Measurements from ENCODE around the gene SCN4A.
A peak's percentile ranks its signal among the peaks of the same experiment; 100 is the strongest.

The SCN4A gene

DNA sequence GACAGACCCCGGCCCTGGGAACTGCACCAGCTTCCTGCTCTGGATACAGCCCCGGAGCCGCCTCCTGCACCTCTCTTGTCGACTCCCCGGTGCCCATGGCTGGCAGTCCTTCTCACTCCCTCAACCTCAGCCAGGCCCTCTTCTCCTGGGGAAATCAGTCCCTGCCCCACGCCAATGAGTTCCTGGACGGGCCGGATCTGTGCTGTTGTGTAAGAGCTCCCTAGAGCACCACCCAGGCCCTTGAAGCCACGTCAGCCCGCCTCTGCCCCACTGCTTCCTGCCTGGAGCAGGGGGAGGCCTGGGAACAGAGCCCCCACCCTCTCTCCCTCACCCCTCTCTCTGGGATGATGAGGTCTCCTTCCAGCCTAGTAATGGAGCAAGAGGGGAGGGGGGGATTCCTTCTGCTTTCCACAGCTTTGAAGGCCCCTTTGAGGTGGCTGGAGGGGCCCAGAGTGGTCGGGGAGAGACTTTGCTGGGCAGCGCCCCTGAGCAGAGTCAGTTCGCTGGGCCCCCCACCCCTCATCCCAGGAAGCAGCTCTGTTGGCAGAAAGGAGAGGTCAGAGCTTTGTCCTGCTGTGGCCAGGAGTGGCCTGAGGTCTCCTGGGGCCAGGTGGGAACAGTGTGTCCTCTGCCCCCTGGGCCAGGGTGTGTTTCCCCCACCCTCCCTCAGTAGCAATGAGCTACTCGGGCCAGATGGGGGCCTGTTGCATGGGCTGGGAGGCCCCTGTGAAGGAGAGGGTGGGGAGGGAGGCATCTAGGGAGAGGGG is 29.2 kb upstream of the SCN4A start:
- DNase-seq (ENCODE audit: low read depth): peak; percentile 57

DNA sequence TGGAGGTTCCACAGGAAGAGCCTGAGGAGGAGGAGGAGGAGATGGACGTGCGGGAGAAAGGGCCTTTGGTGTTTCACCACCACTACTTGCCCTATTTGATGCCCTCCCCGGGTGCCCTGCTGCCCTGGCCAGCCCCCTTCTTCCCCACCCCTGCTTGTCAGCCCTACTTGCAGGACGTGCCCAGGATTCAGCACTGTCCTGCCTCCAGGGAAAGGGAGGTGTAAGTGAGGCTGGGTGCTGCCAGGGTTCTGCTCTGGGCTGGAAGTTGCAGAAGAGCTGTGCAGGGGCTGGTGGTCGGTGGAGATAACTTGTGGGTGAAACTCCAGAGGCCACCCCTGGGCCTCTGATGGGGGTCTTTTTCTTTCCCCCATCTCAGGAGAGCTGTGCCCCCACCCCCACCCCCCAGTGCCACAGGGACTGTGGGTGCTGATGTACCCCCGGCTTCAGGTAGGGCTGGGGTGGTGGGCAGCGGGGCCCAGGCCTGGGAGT is 28.4 kb upstream of the SCN4A start:
- no peak for DNase-seq (ENCODE audit: low read depth)

DNA sequence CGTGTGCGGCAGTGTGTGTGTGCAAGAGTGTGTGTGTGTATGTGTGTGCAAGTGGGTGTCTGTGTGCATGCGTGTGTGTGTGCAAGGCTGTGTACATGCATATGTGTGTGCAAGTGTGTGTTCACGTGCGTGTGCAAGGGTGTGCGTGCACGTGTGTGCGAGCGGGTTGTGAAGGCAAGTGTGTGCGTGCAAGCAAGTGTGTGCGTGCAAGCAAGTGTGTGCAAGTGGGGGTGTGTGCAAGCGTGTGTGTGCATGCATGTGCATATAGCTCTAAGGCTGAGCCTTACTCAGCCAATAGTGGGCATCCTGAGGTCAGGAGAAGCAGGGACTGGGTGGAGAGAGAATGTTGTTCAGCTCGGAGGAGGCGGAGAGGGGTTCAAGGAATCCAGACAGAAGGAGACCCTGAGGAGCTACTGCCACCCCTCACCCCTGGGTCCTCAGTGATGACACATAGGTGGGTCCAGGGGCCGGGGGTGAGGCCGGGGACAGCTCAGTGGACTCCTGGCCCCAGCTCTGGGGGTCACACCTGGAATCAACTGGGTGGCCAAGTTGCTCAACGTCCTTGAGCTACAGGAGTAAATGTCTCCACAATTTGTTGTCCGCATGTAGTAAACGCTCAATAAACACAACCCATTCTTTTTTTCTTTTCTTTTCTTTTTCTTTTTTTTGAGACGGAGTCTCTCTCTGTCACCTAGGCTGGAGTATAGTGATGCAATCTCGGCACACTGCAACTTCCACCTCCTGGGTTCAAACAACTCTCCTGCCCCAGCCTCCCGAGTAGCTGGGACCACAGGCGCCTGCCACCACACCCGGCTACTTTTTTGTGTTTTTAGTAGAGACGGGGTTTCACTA is 27.2 kb upstream of the SCN4A start:
- DNase-seq (ENCODE audit: low read depth): no peak

DNA sequence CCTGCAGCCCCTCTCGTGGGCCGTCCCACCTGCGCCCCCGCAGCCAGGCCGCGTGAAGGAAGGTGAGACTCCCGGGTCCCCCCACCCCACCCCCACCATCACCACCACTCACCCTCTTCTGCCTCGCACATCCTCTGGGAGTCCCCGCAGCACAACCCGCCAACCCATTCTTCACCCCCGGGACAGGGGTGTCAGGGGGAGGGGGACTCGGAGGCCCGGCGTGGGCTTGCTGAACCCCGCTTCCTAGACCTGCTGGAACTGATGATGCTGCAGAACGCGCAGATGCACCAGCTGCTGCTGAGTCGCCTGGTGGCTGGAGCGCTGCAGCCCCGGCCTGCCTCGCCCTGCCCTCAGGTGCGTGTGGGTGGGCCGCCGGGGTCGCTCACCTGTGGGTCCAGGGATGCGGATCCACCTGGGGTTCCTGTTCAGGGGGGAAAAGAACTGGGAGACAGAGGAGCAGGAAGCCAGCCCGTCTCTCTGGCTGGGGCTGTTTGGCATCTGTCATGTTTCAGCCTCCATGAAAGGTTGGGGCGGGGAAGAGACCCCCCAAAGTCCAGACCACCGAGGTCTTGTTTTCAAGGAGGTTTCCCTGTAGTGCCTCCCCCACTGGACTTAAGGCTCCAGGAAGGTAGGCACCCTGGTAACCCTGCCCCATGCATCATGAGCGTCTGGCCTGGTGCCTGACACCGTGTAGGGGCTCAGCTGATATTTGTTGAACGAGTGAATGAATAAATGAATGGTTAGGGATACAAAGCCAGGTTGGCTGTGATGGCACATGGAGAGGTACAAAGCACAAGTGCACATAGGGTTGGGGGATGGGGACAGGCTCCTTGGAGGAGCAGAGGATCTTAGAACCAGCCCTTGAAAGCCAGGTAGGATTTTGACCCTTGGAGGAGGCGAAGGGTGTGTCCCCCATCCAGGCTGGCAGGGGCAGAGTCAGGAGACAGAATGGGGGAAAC is 26.3 kb upstream of the SCN4A start:
- DNase-seq (ENCODE audit: low read depth): no peak

GRCh38 chr17:63998050-63998720 is 25.5 kb upstream of the SCN4A start, which contains the start of gene PRR29:
TSS of gene PRR29 (plus strand) at chr17:63998351. CDS start at chr17:63998365, 14 bp downstream.
- DNase-seq (ENCODE audit: low read depth): peak; percentile 74

DNA sequence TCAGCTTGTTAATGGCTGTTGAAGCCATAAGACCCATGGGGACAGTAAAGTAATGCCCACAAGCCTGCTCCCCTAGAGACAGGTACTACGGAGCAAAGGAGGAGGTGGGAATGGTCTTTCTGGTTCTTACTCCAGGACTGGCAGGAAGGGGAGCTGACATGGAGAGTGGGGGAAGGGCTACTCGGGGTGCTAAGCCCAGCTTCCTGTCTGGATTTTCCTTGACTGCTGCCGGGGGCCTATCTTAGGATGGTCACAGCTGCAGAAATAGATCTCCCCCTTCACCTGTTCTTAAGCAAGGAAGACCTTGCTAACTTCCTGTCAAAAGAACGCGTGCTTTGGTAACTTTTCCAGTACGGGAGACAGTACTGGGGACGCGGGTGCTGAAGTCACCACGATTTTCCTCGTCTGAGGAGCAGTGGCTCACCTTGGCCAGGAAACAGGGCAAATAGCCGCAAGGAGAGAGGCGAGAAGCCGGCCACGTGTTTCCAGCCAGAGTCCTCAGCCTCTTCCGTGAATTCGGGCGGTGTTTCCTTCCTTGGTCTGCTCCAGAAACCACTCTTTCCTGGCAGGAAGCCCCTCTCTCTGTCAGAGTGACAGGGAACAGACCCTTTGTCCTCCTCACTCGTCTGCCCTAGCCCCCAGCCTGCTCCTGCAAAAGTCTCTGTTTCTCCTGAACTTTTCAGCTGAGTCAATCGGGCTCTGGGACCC is 24.8 kb upstream of the SCN4A start:
- no peak for DNase-seq (ENCODE audit: low read depth)

DNA sequence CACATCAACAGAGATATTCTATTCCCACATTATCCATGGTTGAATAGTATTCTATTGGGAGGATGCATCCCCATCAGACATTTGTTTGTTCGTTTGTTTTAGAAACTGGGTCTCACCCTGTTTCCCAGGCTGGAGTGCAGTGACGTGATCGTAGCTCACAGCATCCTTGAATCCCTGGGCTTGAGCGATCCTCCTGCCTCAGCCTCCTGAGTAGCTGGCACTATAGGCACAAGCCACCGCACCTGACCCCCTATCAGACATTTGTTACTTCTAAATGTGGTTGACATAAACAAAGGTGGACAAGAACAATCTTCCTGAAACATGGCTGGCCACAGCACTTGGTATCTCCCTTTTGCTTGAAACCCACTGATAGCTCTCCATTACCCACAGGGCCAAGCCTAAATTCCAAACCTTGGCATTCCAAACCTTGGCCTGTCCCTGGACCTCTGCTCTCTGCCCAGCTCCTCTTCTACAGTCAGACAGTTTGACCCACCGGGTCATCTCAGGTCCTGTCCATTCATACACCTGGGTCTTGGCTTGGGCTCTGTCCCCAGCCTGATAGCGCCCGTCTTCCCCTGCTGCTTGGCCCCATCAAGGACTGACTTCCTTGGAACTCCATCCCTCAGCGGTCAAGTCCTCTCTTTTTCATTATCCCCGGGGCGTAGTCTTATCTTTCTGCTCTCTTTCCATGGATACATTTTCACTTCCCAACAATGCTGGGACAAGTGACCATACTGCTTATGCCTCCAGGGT is 23.9 kb upstream of the SCN4A start:
- no peak for DNase-seq (ENCODE audit: low read depth)

- no peak for DNase-seq (ENCODE audit: low read depth)
These were observed 22.9 kb upstream of the SCN4A start for GRCh38 chr17:63995626-63996025.

DNA sequence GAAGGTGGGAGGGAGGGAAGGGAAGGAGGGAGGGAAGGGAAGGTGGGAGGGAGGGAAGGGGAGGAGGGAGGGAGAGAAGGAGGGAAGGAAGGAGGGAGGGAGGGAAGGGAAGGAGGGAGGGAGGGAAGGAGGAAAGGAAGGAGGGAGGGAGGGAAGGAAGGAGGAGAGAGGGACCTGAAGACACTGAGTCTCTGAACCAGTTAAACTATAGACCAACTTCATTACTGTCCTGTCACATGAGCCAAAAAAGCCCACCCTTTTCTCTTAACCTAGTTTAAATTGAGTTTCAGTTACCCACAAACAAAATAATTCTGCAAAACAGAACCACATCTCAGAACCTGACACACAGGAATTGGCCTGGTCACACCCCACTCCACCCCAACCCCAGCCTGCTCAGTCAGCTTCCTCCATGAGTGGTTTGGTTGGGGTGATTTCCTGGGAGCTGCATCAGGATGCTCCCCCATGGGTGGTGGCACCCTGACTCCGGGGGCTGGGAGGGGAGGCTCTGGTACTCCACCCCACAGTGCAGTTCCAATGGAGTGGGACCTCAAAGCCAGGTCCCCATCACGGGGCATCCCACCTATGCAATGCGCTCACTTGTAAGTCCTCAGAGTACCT is 20.8 kb upstream of the SCN4A start:
- no peak for DNase-seq (ENCODE audit: low read depth)

DNA sequence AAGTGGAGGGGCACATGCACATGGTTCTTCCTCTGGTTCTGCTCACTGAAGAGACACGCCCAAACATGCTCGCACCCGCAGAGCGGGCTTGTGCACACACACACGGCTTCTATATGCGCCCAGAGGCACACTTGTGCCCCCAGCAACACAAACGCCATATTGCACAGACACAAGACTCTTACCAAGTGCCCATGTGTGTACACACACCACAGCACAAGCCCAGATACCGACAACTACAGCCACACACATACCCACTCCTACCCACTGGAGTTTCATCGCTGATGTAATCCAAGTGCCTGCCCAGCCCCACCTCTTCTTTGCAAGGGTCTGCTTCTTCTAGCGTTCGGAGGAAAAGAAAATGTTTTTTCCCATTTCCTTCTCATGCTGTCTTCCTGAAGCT is 18.9 kb upstream of the SCN4A start:
- no peak for DNase-seq (ENCODE audit: low read depth)

GRCh38 chr17:63989622-63990345 is 17.1 kb upstream of the SCN4A start:
- DNase-seq (ENCODE audit: low read depth): no peak

GRCh38 chr17:63988741-63989621 is 16.3 kb upstream of the SCN4A start:
- DNase-seq (ENCODE audit: low read depth): no peak

DNA sequence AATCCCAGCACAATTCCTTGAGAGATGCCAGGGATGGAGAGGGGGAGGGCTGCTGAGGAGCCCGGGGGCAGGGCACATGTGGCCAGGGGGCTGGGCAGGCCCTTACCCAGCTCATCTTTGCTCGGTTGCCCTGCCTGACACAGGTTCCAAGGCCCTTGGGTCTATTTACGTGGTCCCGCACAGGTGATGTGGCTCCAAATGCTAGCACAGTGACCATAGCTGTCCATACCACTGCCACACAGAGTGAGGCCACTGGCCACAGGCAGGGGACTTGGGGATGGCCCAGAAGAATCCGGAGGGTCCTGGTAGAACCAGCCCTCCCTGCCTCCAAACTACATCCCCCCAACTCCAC is 15.4 kb upstream of the SCN4A start:
- no peak for DNase-seq (ENCODE audit: low read depth)

GRCh38 chr17:63987221-63988126 is 14.8 kb upstream of the SCN4A start:
- DNase-seq (ENCODE audit: low read depth): no peak

- DNase-seq (ENCODE audit: low read depth): no peak
These were observed 14.1 kb upstream of the SCN4A start for GRCh38 chr17:63986821-63987220.

DNA sequence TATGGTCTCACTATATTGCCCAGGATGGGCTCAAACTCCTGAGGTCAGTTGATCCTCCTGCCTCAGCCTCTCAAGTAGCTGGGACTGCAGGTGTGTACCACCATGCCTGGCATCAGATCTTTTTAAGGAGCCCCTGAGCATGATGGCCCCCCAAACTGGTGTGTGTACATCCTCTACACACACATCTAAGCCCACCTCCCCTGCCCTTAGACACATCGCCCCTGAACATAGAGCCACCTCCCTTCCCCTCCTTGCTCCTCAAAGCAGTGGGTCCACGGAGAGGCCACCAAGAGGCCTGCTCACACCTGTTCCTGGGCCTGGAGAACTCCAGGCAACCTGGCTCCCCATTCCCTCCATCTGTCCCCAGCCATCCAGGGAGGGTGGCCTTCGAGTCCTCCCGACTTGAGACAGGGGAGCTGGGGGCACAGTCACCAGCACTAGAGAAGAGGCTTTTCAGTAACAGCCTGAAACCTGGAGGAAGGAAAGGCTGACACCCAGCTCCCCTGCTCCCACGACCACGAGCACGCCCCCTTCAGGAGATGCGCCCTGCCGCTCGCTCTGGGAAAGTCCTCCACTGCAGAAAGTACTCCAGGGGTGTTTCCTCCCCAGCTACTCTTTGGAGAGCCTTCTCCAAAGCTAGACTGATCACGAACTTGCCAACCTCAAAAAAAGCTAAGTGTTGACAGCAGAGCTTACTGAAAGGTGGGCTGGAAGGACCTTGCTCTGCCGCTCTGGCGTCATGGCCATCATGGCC is 12.8 kb upstream of the SCN4A start:
- peak; percentile 24 for DNase-seq (ENCODE audit: low read depth)

All from ELR (cell line).